Measurements from ENCODE around the gene SLC25A12.
A peak's percentile ranks its signal among the peaks of the same experiment; 100 is the strongest.
"Not testable (repeated sequence)": the region's sequence is repeated elsewhere in the genome, so short reads cannot be mapped to it uniquely, and the experiment has no call there.

The SLC25A12 gene, protein sequence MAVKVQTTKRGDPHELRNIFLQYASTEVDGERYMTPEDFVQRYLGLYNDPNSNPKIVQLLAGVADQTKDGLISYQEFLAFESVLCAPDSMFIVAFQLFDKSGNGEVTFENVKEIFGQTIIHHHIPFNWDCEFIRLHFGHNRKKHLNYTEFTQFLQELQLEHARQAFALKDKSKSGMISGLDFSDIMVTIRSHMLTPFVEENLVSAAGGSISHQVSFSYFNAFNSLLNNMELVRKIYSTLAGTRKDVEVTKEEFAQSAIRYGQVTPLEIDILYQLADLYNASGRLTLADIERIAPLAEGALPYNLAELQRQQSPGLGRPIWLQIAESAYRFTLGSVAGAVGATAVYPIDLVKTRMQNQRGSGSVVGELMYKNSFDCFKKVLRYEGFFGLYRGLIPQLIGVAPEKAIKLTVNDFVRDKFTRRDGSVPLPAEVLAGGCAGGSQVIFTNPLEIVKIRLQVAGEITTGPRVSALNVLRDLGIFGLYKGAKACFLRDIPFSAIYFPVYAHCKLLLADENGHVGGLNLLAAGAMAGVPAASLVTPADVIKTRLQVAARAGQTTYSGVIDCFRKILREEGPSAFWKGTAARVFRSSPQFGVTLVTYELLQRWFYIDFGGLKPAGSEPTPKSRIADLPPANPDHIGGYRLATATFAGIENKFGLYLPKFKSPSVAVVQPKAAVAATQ

DNA sequence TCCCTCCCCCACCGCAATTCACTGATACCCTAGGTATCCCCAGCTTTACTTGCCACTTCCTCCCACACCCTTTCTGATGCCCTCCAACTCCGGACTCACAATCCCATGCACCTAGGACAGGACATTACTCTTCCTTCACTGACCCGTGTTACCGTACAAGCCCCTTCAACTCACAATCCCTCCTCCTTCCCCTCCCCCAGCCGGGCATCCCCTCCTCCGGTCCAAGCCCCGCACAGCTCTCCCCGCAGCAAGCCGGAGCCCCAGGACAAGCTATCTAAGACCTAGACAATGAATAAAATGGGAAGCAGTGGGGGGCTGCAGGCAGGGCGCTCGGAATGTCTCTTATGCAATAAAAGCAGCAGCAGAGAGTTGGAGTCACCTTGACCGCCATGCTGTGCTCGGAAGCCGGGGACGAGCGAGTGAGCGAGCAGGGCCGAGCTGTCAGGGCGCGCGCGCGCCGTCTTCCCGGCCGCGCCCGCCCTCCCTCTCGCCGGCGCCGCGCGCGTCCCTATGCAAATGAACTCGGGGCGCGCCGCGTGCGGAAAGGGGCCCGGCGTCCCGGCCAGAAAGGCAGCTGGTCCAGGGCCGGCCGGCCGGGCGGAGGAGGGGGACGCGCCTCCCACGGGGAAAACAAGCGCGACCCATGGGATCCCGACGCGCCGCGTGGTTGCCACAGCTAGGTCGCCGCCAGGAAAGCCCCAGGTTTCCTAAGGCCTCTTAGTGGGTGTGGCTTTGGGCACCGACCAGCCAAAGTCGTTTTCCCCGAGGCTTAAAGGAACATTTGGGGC, at the start of gene SLC25A12:
TSS of gene SLC25A12 (minus strand) at position 421 of the 788 bp plus-strand sequence. CDS start at position 391, 30 bp downstream.
- peak; percentile 85 for DNase-seq

DNA sequence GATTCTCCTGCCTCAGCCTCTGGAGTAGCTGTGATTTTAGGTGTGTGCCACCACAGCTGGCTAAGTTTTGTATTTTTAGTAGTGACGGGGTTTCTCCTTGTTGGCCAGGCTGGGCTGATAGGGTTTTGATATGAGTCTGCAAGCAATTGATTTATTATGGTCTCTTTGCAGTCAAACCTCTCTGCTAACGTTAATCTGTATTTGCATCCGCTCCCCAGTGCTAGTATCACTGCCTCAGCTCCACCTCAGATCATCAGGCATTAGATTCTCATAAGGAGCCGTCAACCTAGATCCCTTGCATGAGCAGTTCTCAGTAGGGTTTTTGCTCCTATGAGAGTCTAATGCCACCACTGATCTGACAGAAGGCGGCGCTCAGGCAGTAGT, 47.3 kb upstream of the SLC25A12 start:
- DNase-seq, result no peak

DNA sequence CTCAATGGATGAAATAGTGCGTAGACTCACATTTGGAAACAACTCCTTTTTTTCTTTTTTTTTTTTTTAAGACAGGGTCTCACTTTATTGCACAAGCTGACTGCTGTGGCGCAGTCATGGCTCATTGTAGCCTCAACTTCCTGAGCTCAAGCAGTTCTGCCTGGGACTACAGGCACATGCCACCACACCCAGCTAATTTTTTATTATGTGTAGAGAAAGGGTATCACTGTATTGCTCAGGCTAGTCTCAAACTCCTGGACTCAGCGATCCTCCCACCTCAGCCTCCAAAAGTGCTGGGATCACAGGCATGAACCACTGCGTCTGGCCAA, 45.7 kb upstream of the SLC25A12 start:
- no peak for DNase-seq

DNA sequence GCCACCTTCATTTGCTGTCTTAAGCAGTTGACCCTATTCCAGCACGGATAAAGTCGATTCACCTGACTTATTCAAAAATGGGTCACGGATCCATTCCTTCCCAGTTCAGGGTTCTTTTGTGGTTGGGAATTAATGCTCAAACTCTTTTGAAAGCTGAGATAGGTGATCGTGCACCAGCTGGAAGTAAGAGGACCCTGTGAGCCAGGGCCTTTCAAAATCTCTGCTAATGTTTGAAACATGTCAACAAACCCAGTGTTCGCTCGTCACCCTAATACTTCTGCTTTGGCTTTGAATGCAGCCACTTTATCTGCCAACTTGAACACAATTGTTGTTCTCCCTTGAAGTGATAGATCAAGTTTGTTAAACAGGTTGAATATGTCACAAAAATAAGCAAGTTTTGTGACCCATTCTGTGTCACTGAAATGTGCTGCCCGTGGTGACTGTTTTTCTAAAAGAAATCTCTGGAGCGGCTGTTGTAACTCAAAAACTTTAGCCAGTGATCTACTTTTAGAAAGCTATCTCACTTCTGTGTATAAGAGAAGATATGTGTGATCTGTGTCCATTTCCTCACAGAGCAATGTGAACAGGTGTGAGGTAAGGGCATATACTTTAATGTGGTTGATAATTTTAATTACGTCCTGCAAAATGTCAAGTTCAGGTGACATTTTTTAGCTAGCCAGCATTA, 45.2 kb upstream of the SLC25A12 start:
- DNase-seq, result no peak

DNA sequence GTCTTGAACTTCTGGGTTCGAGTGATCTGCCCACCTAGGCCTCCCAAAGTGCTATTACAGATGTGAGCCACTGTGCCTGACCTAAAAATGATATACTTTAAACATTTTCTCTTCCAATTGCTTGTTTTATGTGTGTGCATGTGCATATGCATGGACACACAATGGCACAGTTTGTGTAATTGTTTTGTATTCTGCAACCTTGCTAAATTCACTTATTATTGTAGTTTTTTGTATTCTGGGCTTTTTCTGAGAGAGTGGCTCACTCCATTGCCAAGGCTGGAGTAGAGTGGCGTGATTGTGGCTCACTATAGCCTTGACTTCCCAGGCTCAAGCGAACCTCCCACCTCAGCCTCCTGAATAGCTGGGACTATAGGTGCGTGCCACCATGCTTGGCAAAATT, 36.3 kb upstream of the SLC25A12 start:
- no peak for DNase-seq

DNA sequence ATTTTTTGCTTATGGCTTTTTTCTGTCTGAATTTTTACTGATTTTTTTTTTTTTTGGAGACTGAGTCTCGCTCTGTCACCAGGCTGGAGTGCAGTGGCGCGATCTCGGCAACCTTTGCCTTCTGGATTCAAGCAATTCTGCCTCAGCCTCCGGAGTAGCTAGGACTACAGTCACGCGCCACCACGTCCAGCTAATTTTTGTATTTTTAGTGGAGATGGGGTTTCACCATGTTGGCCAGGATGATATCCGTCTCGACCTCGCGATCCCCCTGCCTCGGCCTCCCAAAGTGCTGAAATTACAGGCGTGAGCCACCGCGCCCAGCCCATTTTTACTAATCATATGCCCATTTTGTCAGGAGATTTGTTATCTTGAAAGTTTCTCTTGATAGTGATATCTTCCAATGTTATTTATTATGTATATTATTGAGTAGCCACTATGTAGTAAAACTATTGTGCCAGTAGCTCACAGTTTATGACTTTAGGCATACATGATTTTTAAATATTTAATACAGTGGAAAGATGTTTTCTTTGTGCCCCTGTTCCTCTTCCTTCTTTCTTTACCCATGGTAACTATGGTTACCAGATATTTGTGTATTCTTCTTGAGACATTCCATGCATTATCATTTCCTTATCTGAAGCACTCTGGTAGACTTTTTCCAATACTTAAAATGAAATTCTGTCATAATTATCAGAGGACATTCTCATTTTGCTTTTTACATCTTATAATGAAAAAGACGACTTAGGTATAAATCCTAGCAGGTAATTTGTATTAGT, 30.3 kb upstream of the SLC25A12 start:
- DNase-seq, result no peak

DNA sequence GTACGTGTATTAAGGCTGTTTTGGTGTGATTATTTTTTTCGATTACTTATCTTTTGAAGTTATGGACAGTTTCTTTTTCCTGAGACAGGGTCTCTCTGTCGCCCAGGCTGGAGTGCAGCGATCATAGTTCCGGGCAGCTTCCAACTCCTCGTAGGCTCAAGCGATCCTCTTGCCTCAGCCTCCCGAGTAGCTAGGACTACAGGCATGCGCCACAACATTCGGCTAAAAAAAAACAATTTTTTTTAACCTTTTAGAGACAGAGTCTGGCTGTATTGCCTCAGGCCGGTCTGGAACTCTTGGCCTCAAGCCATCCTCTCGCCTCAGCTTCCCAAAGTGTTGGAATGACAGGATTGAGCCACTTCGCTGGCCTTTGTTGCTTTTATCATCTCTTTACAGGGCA, 29.2 kb upstream of the SLC25A12 start:
- no peak for DNase-seq

DNA sequence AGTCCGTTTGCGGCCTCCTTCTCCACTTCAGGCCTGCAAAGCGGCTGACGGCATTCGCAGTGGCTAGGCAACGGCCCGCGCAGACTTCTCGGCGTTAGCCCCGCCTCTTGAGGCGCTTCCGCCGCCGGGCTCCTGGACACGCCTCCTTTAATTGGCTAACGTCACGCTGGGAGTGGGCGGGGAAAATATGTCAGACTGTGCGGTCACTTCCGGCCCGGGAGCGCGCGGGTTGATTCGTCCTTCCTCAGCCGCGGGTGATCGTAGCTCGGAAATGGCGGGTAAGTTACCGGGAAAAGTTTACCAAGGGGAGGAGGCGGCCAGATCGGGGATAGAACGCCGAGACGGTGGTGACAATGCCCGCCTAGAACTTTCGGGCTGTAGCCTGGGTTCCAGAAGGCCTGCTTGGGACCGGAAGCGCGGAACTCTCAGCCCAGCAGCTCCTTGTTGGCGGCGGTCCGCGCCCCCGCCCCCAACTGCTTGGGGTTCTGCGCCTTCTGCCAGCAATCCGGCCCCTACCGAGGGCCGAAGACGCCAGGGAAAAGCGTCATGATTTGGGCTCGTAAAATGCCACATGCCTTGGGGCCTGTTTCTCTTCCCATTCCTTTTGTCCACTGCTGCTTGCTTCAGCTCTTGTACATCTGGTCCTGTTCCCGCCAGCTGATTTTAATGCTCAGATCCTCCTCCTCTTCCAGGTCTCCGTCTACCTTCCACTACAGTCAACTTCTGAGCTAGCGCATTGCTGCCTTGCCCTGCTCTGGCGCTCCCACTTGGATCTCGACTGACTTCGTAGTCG, 28.4 kb upstream of the SLC25A12 start, which contains the start of gene HAT1:
TSS of gene HAT1 (plus strand) at position 232 of the 793 bp plus-strand sequence. CDS start at position 272, 40 bp downstream.
- peak; percentile 99 for DNase-seq

DNA sequence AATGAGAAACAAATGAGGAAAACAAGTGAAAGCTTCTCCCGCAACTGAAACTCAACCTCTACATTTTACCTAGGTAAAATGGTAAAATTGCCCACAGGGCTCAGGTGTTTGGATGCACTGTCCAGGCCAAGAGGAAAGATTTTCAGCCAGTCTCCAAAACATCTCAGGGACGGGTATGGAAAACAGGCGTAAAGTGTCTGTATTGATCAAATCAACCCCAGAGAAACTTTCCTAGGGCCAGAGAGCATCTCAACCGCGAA, 27.9 kb upstream of the SLC25A12 start:
- no peak for DNase-seq

DNA sequence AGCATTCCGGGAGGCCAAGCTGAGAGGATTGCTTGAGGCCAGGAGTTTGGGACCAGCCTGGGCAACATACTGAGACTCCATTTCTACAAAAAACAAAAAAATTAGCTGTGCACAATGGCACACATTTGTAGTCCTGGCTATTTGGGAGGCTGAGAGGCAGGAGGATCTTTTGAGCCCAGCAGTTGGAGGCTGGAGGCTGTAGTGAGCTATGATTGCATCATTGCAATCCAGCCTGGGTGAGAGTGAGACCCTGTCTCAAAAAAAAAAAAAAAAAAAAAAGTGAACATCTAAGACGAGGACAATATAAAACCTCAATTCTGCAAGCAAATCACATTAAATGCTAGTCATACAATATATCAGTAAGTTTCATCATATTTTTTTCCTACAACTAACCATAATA, 25.4 kb upstream of the SLC25A12 start:
- no peak for DNase-seq

DNA sequence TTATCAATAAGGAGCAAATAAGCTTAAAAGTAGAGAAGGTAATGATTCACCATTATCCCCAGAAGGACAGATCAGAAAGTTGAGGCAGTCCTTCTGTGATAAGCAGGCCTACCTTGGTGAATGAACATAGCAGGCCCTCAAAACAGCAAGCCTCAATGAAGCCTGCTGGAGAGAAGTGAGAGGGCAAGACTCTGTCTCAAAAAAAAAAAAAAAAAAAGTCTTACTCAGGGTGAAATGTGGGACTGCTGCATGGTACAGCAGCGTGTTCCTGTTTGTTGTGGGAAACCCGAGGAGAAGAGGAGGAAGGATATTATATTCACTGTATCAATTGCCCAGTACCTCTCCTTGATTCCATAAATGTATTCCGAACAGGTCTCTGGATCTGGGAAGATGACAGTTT, 19.5 kb upstream of the SLC25A12 start:
- DNase-seq, result no peak

DNA sequence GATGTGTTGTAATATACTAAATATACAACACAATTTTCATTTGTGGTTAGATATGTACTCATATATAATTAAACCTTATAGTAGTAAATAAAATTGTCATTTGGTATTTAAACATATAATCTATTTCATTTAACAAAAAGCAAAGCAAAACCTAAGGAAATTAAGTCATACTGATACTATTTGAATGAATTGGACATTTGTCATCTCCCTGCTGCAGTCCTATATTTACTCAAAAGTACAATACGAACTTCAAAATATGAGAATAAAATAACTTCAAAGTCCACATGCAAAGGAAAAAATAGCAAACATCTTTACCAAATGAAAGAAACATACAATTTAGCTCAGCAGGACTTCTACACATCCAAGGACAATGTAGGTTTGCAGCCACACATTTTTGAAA, 16.4 kb upstream of the SLC25A12 start:
- DNase-seq, result no peak

DNA sequence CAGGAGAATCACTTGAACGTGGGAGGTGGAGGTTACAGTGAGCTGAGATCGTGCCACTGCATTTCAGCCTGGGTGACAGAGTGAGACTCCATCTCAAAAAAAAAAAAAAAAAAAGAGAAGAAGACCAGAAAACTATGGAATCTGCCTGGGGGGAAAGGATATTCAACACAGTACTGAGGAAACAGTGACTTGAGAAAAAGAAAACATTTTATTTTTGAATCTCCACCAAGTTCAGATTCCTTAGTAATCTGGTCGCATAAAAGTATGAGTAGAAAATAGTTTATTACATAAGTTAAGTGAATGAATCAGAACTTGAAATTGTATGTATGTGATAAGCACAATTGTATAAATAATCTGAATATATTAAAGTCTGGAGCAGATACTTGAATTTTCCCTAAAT, 15.2 kb upstream of the SLC25A12 start:
- DNase-seq, result no peak

DNA sequence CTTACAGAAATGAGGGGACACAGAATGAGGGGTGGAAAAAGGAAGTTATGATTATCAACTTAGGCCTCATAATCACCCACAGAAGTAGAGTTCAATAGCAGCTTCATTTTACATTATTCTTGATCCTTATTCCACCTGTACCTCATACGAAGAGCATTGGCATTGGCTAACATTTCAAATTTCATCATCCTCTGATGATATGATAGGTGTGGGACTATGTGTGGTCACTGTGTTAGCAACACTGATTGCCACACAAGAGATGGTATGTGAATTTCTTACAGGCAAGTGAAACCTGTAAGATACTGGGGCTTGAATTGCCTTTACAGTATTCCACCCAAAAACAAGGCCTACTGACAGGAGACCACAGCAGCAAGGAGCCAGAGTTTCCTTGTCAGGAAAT, 14.2 kb upstream of the SLC25A12 start:
- DNase-seq, result no peak

DNA sequence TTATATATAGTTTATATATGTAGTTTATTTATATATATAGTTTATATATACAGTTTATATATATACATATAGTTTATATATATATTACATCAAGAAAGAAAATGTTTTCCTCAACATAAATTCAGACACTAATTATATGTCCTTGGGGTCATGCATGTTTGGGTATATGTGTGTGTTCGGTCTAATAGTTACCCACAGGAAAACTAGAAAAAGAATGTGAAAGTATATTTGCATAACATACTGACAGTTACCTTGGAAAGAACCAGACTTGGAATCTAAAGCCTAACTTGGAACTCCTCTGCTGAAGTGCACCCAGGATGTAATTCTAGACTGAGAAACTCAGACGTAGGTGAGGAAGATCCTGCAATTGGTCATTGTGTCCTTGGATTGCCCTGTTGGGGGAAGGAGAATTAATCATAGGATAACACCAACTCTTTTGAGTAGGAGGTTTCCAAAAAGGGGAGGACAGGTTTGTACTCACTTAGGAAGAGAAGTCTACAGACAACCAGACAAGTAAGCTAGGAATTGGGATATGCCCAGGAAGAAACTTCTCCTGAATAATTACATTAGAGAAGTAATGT, 8.9 kb upstream of the SLC25A12 start:
- DNase-seq, result no peak

DNA sequence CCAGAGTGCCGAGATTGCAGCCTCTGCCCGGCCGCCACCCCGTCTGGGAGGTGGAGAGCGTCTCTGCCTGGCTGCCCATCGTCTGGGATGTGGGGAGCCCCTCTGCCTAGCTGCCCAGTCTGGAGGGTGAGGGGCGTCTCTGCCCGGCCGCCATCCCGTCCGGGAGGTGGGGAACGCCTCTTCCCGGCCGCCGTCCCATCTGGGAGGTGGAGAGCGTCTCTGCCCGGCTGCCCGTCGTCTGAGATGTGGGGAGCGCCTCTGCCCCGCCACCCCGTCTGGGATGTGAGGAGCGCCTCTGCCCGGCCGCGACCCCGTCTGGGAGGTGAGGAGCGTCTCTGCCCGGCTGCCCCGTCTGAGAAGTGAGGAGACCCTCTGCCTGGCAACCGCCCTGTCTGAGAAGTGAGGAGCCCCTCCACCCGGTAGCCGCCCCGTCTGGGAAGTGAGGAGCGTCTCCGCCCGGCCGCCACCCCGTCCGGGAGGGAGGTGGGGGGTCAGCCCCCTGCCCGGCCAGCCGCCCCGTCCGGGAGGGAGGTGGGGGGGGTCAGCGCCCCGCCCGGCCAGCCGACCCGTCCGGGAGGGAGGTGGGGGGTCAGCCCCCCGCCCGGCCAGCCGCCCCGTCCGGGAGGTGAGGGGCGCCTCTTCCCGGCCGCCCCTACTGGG, 5.7 kb upstream of the SLC25A12 start:
- DNase-seq, result not testable (repeated sequence)

DNA sequence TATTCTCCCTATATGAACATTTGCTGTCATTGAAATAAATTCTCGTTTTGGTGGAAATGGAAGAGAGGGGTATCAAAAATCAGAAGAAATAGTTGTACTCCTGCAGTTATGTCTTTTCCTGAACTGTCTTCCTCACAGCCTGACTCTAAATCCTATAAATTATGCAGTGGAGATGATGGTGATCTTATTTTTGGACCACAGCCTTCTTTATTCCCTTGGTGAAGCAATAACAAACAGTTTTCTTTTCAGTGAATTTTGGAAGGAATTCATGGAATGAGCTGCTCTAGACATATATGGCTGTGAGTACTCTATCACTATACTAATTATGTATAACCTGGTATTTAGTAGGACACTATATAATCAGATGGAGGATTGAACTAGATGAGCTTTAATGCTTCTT, 1.7 kb upstream of the SLC25A12 start:
- DNase-seq, result no peak

DNA sequence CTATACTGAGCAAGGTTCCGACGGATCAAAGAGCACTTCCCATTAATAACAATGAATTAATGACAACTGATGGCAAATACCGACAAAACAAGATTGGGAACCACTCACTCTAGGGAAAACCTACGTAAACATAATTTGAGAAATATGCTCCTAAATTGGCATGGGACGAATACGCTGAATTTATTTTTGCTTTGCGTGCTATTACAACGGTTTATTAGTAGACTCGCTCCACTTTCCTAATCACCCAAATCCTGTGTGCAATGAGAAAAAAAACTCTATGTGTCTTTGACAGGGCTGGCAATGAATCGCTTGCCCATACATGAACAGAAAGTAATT, 536 bp upstream of the SLC25A12 start:
- DNase-seq, result no peak

DNA sequence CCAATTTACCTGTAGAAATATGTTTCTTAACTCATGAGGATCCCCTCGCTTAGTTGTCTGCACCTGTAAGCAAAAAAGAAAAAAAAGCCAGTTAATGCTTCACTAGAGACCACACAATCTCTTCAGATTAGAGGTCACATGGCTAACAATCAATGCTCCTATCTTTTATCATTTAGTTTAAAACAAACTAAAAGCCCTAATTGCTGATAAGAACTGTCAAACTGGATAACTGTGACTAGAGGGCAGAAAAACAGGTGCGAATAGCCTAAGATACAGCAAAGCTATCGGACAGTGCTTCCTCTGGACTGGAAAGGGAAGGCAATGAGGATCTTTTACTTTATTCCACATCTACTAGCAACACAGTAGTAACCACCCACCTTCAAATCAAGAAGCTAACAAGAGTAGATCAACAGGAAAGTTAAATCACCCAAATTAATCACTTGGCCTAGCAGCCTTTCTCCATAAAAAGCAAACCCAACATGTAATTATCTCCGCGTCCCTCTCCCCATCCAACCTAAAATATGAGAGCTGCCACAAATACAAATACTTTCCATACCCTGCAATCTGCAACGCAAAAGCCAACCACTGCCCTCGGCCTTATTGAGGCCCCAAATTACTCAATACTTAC, 734 bp downstream of the SLC25A12 start:
- DNase-seq, result no peak

DNA sequence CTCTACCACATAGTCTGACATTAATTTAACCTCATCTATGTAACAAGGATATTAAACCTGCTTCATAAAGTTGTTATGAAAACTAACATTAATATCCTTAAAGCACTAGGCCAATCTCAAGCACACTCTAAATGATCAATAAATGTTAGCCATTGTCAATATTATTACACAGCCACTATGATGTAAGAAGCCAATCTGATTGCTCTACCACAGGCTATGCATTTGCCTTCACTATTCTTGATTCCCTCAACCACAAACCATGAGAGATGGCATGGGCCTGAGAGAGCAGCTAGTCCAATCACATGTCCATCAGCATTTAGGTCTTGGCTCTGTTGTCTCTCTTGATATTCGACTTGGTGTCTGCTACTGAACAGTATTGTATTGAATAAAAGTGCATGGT, 4.2 kb downstream of the SLC25A12 start:
- no peak for DNase-seq

DNA sequence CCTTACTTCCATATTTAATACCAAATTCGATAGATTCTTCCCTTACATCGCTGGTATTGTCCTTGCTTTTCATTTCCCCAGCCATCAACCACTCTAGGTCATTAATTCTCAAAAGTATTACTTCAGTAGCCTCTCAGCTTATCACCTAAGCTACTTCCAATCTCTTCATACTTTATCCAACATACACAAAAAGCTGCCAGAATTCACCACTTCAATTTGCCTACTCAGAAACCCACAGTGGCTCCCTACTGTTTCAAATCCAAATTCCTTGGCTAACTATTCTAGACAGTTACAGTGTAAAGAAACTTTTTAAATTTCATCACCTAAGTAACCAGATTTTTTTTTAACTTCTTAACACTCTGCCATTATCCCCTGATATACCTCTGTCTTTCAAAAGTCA, 4.7 kb downstream of the SLC25A12 start:
- no peak for DNase-seq

All from NCI-H345 (cell line).